GM12872 (cell line): ENCODE data around the gene ZXDC.

Source experiments
- TF ChIP-seq, protein P1 (sequence below): IDR thresholded peaks from 3 replicates; pipeline ENCODE4 v1.5.1; 2011; ENCODE audit warnings: low read depth, mild to moderate bottlenecking, low read length, moderate library complexity; ENCODE audit not compliant: insufficient read depth

Gene ZXDC

DNA sequence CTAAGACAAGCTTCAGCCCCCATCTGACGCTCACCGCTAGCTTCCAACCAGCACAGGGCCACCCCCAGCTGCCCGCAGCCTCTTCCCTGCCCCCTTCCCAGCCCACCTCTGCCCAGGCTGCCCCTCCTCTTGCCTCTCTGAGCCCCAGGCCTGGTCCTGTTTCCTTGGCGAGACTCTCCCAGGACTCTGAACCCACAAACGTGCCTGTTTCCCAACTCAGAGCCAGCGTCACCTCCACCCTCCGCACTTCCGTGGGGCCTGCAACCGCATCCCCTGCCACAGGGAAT, 35.0 kb downstream of the ZXDC start:
- TF ChIP-seq, protein P1, sequence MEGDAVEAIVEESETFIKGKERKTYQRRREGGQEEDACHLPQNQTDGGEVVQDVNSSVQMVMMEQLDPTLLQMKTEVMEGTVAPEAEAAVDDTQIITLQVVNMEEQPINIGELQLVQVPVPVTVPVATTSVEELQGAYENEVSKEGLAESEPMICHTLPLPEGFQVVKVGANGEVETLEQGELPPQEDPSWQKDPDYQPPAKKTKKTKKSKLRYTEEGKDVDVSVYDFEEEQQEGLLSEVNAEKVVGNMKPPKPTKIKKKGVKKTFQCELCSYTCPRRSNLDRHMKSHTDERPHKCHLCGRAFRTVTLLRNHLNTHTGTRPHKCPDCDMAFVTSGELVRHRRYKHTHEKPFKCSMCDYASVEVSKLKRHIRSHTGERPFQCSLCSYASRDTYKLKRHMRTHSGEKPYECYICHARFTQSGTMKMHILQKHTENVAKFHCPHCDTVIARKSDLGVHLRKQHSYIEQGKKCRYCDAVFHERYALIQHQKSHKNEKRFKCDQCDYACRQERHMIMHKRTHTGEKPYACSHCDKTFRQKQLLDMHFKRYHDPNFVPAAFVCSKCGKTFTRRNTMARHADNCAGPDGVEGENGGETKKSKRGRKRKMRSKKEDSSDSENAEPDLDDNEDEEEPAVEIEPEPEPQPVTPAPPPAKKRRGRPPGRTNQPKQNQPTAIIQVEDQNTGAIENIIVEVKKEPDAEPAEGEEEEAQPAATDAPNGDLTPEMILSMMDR: no peak

- TF ChIP-seq, protein P1: no peak
Observed at GRCh38 chr3:126439968-126440708, 35.6 kb downstream of the ZXDC start.

- TF ChIP-seq, protein P1: no peak
Observed at GRCh38 chr3:126439346-126439967, 36.2 kb downstream of the ZXDC start.

DNA sequence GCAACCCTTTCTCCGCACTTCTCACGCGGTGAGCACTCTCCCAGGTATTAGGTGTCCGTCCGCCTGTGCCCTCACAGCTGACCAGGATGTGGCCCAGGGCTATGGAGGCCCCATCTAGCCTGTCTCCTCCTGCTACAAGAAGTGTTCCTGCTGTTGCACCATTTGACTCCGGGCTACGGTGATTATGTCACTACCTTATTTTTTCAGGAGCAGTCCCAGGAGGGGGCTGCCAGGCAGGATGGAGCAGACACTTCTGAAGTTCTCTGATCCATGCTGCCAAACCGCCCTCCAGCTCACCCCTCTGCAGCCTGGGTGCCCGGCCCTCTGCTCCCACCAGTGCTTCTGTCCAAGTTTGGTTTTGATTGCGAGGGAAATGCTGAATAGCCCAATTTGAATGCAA, 36.9 kb downstream of the ZXDC start:
- TF ChIP-seq, protein P1: no peak

- TF ChIP-seq, protein P1: no peak
Observed at GRCh38 chr3:126438186-126438585, 37.5 kb downstream of the ZXDC start.

DNA sequence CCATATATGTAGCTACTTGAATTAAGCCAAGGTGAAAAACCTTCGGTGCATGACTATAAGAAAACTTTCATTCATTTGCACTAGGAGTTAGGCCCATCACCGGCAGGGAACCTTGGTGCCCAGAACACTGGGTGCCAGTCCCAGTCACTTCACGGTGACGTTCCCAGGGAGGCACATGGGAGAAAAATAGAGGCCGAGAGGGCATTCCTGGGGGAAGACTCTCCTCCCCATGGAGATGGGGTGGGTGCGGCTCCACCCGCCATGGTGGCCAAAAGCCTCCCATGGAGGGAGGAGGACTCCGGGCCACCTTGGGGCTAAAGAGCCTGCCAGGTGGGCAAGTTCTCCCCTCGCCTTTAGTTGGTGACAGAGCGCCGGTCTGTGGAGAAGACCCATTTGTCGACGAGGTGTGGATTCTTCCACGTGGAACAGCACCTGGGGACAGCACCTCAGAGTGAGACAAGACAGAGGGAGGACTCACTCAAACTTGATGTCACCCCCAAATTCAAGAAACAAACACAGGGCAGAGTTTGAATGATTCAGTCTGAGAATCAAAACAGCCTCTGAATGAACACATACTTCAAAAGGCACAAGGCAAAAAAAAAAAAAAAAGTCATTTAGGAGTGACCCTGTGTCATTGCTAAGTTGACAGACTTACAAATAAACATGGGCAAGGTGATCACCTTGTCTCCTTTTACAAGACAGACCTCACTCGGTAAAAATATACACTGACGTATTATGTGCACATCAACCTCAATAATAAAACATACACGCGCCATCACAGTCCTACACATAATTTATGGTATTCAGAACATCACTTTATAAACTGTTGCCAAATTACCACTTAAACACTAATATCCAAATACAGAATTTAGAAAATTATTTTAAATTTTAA, 38.6 kb downstream of the ZXDC start:
- TF ChIP-seq, protein P1: no peak
